H1 (cell line): ENCODE data around the gene GID8. TPM values are rescaled to one million over a fixed set of nuclear protein-coding genes. Genes with fewer than 3 reads are reported as not detected.

Source experiments
- CHD7 ChIP-seq: fragments of 300-600 bp; sonication (generic); IDR thresholded peaks from 2 replicates; pipeline ENCODE4 v1.7.1; 2012; ENCODE audit warnings: low read length, moderate library complexity, mild to moderate bottlenecking, inconsistent platforms; ENCODE audit not compliant: insufficient replicate concordance
- POLR2AphosphoS5 ChIP-seq: IDR thresholded peaks from 2 replicates; pipeline ENCODE4 v1.6.1; 2011; ENCODE audit warnings: low read depth, low read length
- SP1 ChIP-seq: IDR thresholded peaks from 2 replicates; pipeline ENCODE4 v1.6.1; 2011; ENCODE audit warnings: low read depth, low read length
- polyA plus RNA-seq, 7 experiments: library from polyadenylated mRNA; depleted of rRNA in 3 of 7; stranded (reverse) in 5 of 7; unstranded in 2 of 7; fragments of >200 nt in 5 of 7; fragments of 200-250 nt in 2 of 7; gene quantifications; 1 replicate in 5 of 7; 2 replicates in 1 of 7; 4 replicates in 1 of 7; pipeline versions ENCODE4 v1.2.1 to v1.2.3, GENCODE V29; 2011 to 2013; ENCODE audit warnings: missing spikeins in 2 of 7, mixed read lengths in 2 of 7
- total RNA-seq: library from RNA; stranded (reverse); fragmentation: NEBNext Ultra II Directional; extraction: Animal tissue kit (Norgen Biotek cat#: 25700); gene quantifications from 2 replicates; pipeline ENCODE4 v1.2.1, GENCODE V29; 2021
- TF ChIP-seq, protein P1 (sequence below), 3 experiments: IDR thresholded peaks; 1 replicate in 2 of 3; 2 replicates in 1 of 3; pipeline versions ENCODE4 v1.5.1 to v1.6.1; 2011; ENCODE audit warnings: low read length in 3 of 3, mild to moderate bottlenecking in 3 of 3, inconsistent platforms in 2 of 3, low read depth in 1 of 3, moderate library complexity in 1 of 3; ENCODE audit not compliant: insufficient read depth in 1 of 3; ENCODE audit errors: control extremely low read depth in 1 of 3

The GID8 gene
- total and polyA plus RNA-seq, 2 of the 8 experiments (the other 6 are each of a cell fraction or from before 2014, with no cell fraction given), result 39.7 to 72.9 TPM

GRCh38 chr20:62900692-62901584, 37.0 kb upstream of the GID8 start (continued):
- TF ChIP-seq CHD7, result no peak
- peak; percentile 45; the same call in 1 of the 2 replicates for TF ChIP-seq POLR2AphosphoS5
- TF ChIP-seq, protein P1, sequence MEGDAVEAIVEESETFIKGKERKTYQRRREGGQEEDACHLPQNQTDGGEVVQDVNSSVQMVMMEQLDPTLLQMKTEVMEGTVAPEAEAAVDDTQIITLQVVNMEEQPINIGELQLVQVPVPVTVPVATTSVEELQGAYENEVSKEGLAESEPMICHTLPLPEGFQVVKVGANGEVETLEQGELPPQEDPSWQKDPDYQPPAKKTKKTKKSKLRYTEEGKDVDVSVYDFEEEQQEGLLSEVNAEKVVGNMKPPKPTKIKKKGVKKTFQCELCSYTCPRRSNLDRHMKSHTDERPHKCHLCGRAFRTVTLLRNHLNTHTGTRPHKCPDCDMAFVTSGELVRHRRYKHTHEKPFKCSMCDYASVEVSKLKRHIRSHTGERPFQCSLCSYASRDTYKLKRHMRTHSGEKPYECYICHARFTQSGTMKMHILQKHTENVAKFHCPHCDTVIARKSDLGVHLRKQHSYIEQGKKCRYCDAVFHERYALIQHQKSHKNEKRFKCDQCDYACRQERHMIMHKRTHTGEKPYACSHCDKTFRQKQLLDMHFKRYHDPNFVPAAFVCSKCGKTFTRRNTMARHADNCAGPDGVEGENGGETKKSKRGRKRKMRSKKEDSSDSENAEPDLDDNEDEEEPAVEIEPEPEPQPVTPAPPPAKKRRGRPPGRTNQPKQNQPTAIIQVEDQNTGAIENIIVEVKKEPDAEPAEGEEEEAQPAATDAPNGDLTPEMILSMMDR (IDR thresholded peaks at IDR 0.05; ENCODE audit: control extremely low read depth in 1 of 3, insufficient read depth in 1 of 3, low read depth in 1 of 3, low read length in 3 of 3), result peak in 2 of 3 experiments; percentile 22 to 48; a peak in 2 of 4 replicates
- TF ChIP-seq SP1, result no peak
